ENCODE results near the gene RYR3. TPM values are rescaled to one million over a fixed set of nuclear protein-coding genes. Genes with fewer than 3 reads are reported as not detected.
A peak's percentile ranks its signal among the peaks of the same experiment; 100 is the strongest.

The RYR3 gene
- total and polyA plus RNA-seq, 2 of the 13 experiments (the other 11 are each of a cell fraction or from before 2014, with no cell fraction given): not detected

- no peak for DNase-seq (ENCODE audit: low spot score)
- 15% methylated on average over 4 of the region's 4 CpGs for WGBS (ENCODE audit: low lambda C conversion rate)
- Histone ChIP-seq H3K36me3 (replicated peaks in 1 of 2; ENCODE audit: control insufficient read depth in 1 of 2, insufficient read depth in 2 of 2, low read length in 2 of 2) (no peaks in the 10 kb centered on the region), H3K79me2 (ENCODE audit: insufficient read depth, low read length) (no peaks in the 10 kb centered on the region), H2AFZ (ENCODE audit: low read length) (no peak overlapping the region), H3K4me2 (ENCODE audit: low read depth, low read length) (no peak overlapping the region), H3K9me3 (ENCODE audit: low read length) (no peaks in the 10 kb centered on the region), H3K4me3 (replicated peaks in 1 of 3; ENCODE audit: insufficient read depth in 1 of 3, low read depth in 2 of 3, low read length in 3 of 3) (no peak overlapping the region), H3K9ac (ENCODE audit: insufficient read depth, low read depth, low read length) (no peak overlapping the region), H3K4me1 (ENCODE audit: insufficient read depth, low read length) (no peaks in the 10 kb centered on the region), H4K20me1 (ENCODE audit: insufficient read depth, low read length) (no peaks in the 10 kb centered on the region), H3K27ac (ENCODE audit: extremely low read length, insufficient read depth, low read length) (no peak overlapping the region), H3K27me3 (ENCODE audit: control insufficient read depth in 1 of 2, insufficient read depth in 2 of 2, low read length in 2 of 2) (no peaks in the 10 kb centered on the region)
- no peak for ATAC-seq
- ChIA-PET POLR2A (no interaction called here), CTCF (ENCODE audit: low intra/inter-chr PET ratio, low total read pairs) (no interaction called here)
- in situ Hi-C loops (cut with HindIII; ENCODE audit: extremely low pct_ligation_motif_present, low pct_unique_long_range_greater_than_20kb) (no loop called here), intact Hi-C loops (cut with micrococcal nuclease; ENCODE audit: unreplicated experiment) (no loop called here)
- no TSS peak for BruUV-seq (replicated peaks)
- FAIRE-seq: no peak
- TF ChIP-seq CHCHD3 (CRISPR knock-in tag; IDR thresholded peaks at IDR 0.05) (no peak), ZNF703 (CRISPR knock-in tag; IDR thresholded peaks at IDR 0.05; ENCODE audit: borderline replicate concordance) (no peak), PCBP1 (IDR thresholded peaks at IDR 0.05; ENCODE audit: borderline replicate concordance, low read depth, low read length) (no peak), EZH2 (conservative IDR thresholded peaks at IDR 0.05; ENCODE audit: low read depth, low read length) (no peak), CAMTA2 (CRISPR knock-in tag; IDR thresholded peaks at IDR 0.05; ENCODE audit: borderline replicate concordance) (no peak), RNF2 (conservative IDR thresholded peaks at IDR 0.05; ENCODE audit: low read depth) (no peak)
- TF ChIP-seq, protein P1, sequence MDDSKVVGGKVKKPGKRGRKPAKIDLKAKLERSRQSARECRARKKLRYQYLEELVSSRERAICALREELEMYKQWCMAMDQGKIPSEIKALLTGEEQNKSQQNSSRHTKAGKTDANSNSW (CRISPR knock-in tag; IDR thresholded peaks at IDR 0.05; ENCODE audit: borderline replicate concordance): no peak
Measured at GRCh38 chr15:33553157-33553556, 242.4 kb downstream of the RYR3 start.

- H3K36me3 ChIP-seq (replicated peaks in 1 of 2; ENCODE audit: control insufficient read depth in 1 of 2, insufficient read depth in 2 of 2, low read length in 2 of 2): no peaks in the 10 kb centered on the region
- no peaks in the 10 kb centered on the region for H3K9me3 ChIP-seq (ENCODE audit: low read length)
- H3K27ac ChIP-seq (ENCODE audit: extremely low read length, insufficient read depth, low read length): no peak overlapping the region
- FAIRE-seq: no peak
- WGBS (ENCODE audit: low lambda C conversion rate): 5% methylated on average over 3 of the region's 3 CpGs
- no TSS peak for BruUV-seq (replicated peaks)
- no peak overlapping the region for H2AFZ ChIP-seq (ENCODE audit: low read length)
- no peaks in the 10 kb centered on the region for H3K4me1 ChIP-seq (ENCODE audit: insufficient read depth, low read length)
- intact Hi-C loops (cut with micrococcal nuclease; ENCODE audit: unreplicated experiment) (no loop called here), in situ Hi-C loops (cut with HindIII; ENCODE audit: extremely low pct_ligation_motif_present, low pct_unique_long_range_greater_than_20kb) (no loop called here)
- H3K4me3 ChIP-seq (replicated peaks in 1 of 3; ENCODE audit: insufficient read depth in 1 of 3, low read depth in 2 of 3, low read length in 3 of 3): no peak overlapping the region
- no peak for DNase-seq (ENCODE audit: low spot score)
- ChIA-PET POLR2A (no interaction called here), CTCF (ENCODE audit: low intra/inter-chr PET ratio, low total read pairs) (no interaction called here)
- TF ChIP-seq ZNF136 (CRISPR knock-in tag; IDR thresholded peaks at IDR 0.05; ENCODE audit: low read depth) (no peak), CEBPB (IDR thresholded peaks at IDR 0.05; ENCODE audit: borderline replicate concordance, low read depth, low read length) (peak; percentile 50)
- no peaks in the 10 kb centered on the region for H4K20me1 ChIP-seq (ENCODE audit: insufficient read depth, low read length)
- H3K4me2 ChIP-seq (ENCODE audit: low read depth, low read length): no peak overlapping the region
- ATAC-seq: no peak
- no peak overlapping the region for H3K9ac ChIP-seq (ENCODE audit: insufficient read depth, low read depth, low read length)
- no peaks in the 10 kb centered on the region for H3K79me2 ChIP-seq (ENCODE audit: insufficient read depth, low read length)
- no peaks in the 10 kb centered on the region for H3K27me3 ChIP-seq (ENCODE audit: control insufficient read depth in 1 of 2, insufficient read depth in 2 of 2, low read length in 2 of 2)
Measured at GRCh38 chr15:33559207-33559890, 248.6 kb downstream of the RYR3 start.

Measured in HepG2 (cell line).